DOHH2 (cell line): Measurements from ENCODE around the gene PRCD.

Experiments used
- EZH2phosphoT487 ChIP-seq: fragments of 200-600 bp; sonication (generic); IDR thresholded peaks from 2 replicates; pipeline ENCODE4 v1.6.1; 2017; ENCODE audit warnings: borderline replicate concordance, mild to moderate bottlenecking, antibody characterized with exemption, low read length, moderate library complexity, mixed read lengths
- TF ChIP-seq, protein P1 (sequence below): fragments of 200-600 bp; sonication (generic); IDR thresholded peaks from one replicate; pipeline ENCODE4 v1.5.1; 2014; ENCODE audit warnings: antibody characterized with exemption, mild to moderate bottlenecking, low read depth, low read length; ENCODE audit not compliant: poor library complexity, severe bottlenecking

DNA sequence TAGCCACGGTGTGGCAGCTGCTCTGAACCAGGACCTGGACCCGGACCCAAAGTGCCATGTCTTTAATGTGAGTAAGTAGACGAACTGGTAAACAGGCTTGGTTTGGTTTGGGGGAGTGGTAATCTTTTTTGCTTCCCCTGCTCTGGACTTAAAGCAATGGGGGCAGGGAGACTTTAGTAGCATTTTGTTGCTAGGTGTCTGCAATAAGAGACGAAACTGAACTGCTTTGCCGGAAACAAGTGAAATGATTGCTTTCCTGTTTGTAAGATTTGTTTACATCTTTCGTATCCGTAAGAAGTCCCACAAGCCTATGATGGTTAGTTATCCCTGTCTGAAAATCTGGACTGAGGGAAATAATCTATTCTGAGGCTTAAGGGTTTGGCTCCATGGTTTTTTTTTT, 21.5 kb downstream of the PRCD start:
- TF ChIP-seq, protein P1, sequence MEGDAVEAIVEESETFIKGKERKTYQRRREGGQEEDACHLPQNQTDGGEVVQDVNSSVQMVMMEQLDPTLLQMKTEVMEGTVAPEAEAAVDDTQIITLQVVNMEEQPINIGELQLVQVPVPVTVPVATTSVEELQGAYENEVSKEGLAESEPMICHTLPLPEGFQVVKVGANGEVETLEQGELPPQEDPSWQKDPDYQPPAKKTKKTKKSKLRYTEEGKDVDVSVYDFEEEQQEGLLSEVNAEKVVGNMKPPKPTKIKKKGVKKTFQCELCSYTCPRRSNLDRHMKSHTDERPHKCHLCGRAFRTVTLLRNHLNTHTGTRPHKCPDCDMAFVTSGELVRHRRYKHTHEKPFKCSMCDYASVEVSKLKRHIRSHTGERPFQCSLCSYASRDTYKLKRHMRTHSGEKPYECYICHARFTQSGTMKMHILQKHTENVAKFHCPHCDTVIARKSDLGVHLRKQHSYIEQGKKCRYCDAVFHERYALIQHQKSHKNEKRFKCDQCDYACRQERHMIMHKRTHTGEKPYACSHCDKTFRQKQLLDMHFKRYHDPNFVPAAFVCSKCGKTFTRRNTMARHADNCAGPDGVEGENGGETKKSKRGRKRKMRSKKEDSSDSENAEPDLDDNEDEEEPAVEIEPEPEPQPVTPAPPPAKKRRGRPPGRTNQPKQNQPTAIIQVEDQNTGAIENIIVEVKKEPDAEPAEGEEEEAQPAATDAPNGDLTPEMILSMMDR = no peak
- no peak for TF ChIP-seq EZH2phosphoT487
